ENCODE measurements around the gene GRPEL2.
"Not testable (repeated sequence)": the region's sequence is repeated elsewhere in the genome, so short reads cannot be mapped to it uniquely, and the experiment has no call there.

GRPEL2 gene

GRCh38 chr5:149379177-149379761 lies 34.0 kb downstream of the GRPEL2 start, which contains the start of gene IL17B:
Gene IL17B (minus strand): TSS chr5:149379292. CDS start chr5:149379225, 67 bp downstream.
- DNase-seq = no peak

GRCh38 chr5:149379818-149380374 lies 34.6 kb downstream of the GRPEL2 start:
- DNase-seq = no peak

- DNase-seq = no peak
Observed at GRCh38 chr5:149380466-149381121, 35.3 kb downstream of the GRPEL2 start.

GRCh38 chr5:149381261-149381985 lies 36.1 kb downstream of the GRPEL2 start:
- DNase-seq = no peak

GRCh38 chr5:149381986-149382338 lies 36.7 kb downstream of the GRPEL2 start:
- peak; percentile 65 for DNase-seq

GRCh38 chr5:149382517-149383220 lies 37.4 kb downstream of the GRPEL2 start:
- no peak for DNase-seq

- no peak for DNase-seq
Observed at GRCh38 chr5:149383399-149383798, 38.1 kb downstream of the GRPEL2 start.

- no peak for DNase-seq
Observed at GRCh38 chr5:149386166-149386565, 40.9 kb downstream of the GRPEL2 start.

- DNase-seq = no peak
Observed at GRCh38 chr5:149387081-149387631, 41.9 kb downstream of the GRPEL2 start.

GRCh38 chr5:149387982-149388381 lies 42.7 kb downstream of the GRPEL2 start:
- no peak for DNase-seq

GRCh38 chr5:149388498-149389190 lies 43.3 kb downstream of the GRPEL2 start:
- no peak for DNase-seq

- no peak for DNase-seq
Observed at GRCh38 chr5:149389552-149390495, 44.5 kb downstream of the GRPEL2 start.

- DNase-seq = not testable (repeated sequence)
Observed at GRCh38 chr5:149391076-149391475, 45.8 kb downstream of the GRPEL2 start.

- no peak for DNase-seq
Observed at GRCh38 chr5:149391524-149391923, 46.2 kb downstream of the GRPEL2 start.

GRCh38 chr5:149392718-149393117 lies 47.4 kb downstream of the GRPEL2 start:
- no peak for DNase-seq

- DNase-seq = not testable (repeated sequence)
Observed at GRCh38 chr5:149394996-149395395, 49.7 kb downstream of the GRPEL2 start.

GRCh38 chr5:149397530-149397929 lies 52.2 kb downstream of the GRPEL2 start:
- no peak for DNase-seq

- DNase-seq = not testable (repeated sequence)
Observed at GRCh38 chr5:149398747-149399266, 53.5 kb downstream of the GRPEL2 start.

- DNase-seq = no peak
Observed at GRCh38 chr5:149399775-149400174, 54.5 kb downstream of the GRPEL2 start.

GRCh38 chr5:149400304-149400703 lies 55.0 kb downstream of the GRPEL2 start:
- DNase-seq = no peak

GRCh38 chr5:149401051-149401450 lies 55.8 kb downstream of the GRPEL2 start:
- no peak for DNase-seq
